MM.1S (cell line): ENCODE results near the gene CCDC121.

Experiments used
- DNase-seq: peaks from one replicate; pipeline ENCODE4 v3.0.0-alpha.2; 2015
- H2AFZ ChIP-seq: fragments of 300-600 bp; sonication (generic); 2 replicates; pipeline ENCODE4 v1.6.0; 2016; ENCODE audit warnings: antibody characterized with exemption, low read length
- H3F3A ChIP-seq: fragments of 300-600 bp; sonication (generic); 2 replicates; pipeline ENCODE4 v1.6.1; 2016; ENCODE audit warnings: mild to moderate bottlenecking, antibody characterized with exemption, low read length, moderate library complexity, mixed read lengths; ENCODE audit not compliant: insufficient read depth
- H3K27ac ChIP-seq: fragments of 300-600 bp; sonication (generic); 2 replicates; pipeline ENCODE4 v1.5.1; 2016; ENCODE audit warnings: mild to moderate bottlenecking, low read length
- H3K27me3 ChIP-seq: fragments of 300-600 bp; sonication (generic); replicated peaks from 2 replicates; pipeline ENCODE4 v1.6.0; 2016; ENCODE audit warnings: low read length; ENCODE audit not compliant: insufficient read depth
- H3K36me3 ChIP-seq: fragments of 300-600 bp; sonication (generic); replicated peaks from 2 replicates; pipeline ENCODE4 v1.6.1; 2016; ENCODE audit warnings: mild to moderate bottlenecking, low read length, mixed read lengths; ENCODE audit not compliant: insufficient read depth
- H3K4me1 ChIP-seq: fragments of 300-600 bp; sonication (generic); 2 replicates; pipeline ENCODE4 v1.6.1; 2016; ENCODE audit warnings: low read length, mixed read lengths
- H3K4me2 ChIP-seq: fragments of 300-600 bp; sonication (generic); 2 replicates; pipeline ENCODE4 v1.6.0; 2016; ENCODE audit warnings: low read depth, low read length
- H3K4me3 ChIP-seq: fragments of 300-600 bp; sonication (generic); 2 replicates; pipeline ENCODE4 v1.5.1; 2016; ENCODE audit warnings: low read length, mixed read lengths
- H3K79me2 ChIP-seq: fragments of 300-600 bp; sonication (generic); 2 replicates; pipeline ENCODE4 v1.6.1; 2016; ENCODE audit warnings: mixed run types, low read length, mixed read lengths
- H3K9ac ChIP-seq: fragments of 300-600 bp; sonication (generic); 2 replicates; pipeline ENCODE4 v1.6.1; 2016; ENCODE audit warnings: low read length, mixed read lengths
- H3K9me2 ChIP-seq: fragments of 300-600 bp; sonication (generic); replicated peaks from 2 replicates; pipeline ENCODE4 v1.6.1; 2016; ENCODE audit warnings: mild to moderate bottlenecking, low read length, mixed read lengths; ENCODE audit not compliant: insufficient read depth
- H3K9me3 ChIP-seq: fragments of 300-600 bp; sonication (generic); replicated peaks from 2 replicates; pipeline ENCODE4 v1.6.1; 2016; ENCODE audit warnings: mild to moderate bottlenecking, low read length, mixed read lengths; ENCODE audit not compliant: insufficient read depth
- H4K20me1 ChIP-seq: fragments of 300-600 bp; sonication (generic); 2 replicates; pipeline ENCODE4 v1.6.1; 2016; ENCODE audit warnings: mild to moderate bottlenecking, low read length, moderate library complexity, mixed read lengths; ENCODE audit not compliant: insufficient read depth
- EZH2 ChIP-seq: fragments of 300-600 bp; sonication (generic); optimal IDR thresholded peaks from 2 replicates; pipeline ENCODE3; 2017; ENCODE audit warnings: low read depth, mild to moderate bottlenecking, antibody characterized with exemption, low read length, mixed read lengths
- EZH2phosphoT487 ChIP-seq: fragments of 300-600 bp; sonication (generic); IDR thresholded peaks from 2 replicates; pipeline ENCODE4 v1.6.1; 2018; ENCODE audit warnings: antibody characterized with exemption, low read length
- TF ChIP-seq, protein P1 (sequence below): fragments of 300-600 bp; sonication (generic); IDR thresholded peaks from 2 replicates; pipeline ENCODE4 v1.5.1; 2016; ENCODE audit warnings: antibody characterized with exemption, low read length, mixed read lengths

CCDC121 gene

GRCh38 chr2:27667446-27667845 is 38.6 kb upstream of the CCDC121 start:
- Histone ChIP-seq H3K9ac (no peak overlapping the region), H3K27ac (no peak overlapping the region), H3K36me3 (no peaks in the 10 kb centered on the region; the same call in 1 of the 2 replicates), H3F3A (no peaks in the 10 kb centered on the region), H4K20me1 (no peaks in the 10 kb centered on the region), H3K79me2 (peaks cover 29% of the 10 kb centered on the region), H2AFZ (no peak overlapping the region), H3K4me1 (peaks cover 5% of the 10 kb centered on the region), H3K9me2 (no peaks in the 10 kb centered on the region), H3K4me2 (no peak overlapping the region), H3K9me3 (no peaks in the 10 kb centered on the region), H3K27me3 (no peaks in the 10 kb centered on the region), H3K4me3 (no peak overlapping the region)
- TF ChIP-seq, protein P1, sequence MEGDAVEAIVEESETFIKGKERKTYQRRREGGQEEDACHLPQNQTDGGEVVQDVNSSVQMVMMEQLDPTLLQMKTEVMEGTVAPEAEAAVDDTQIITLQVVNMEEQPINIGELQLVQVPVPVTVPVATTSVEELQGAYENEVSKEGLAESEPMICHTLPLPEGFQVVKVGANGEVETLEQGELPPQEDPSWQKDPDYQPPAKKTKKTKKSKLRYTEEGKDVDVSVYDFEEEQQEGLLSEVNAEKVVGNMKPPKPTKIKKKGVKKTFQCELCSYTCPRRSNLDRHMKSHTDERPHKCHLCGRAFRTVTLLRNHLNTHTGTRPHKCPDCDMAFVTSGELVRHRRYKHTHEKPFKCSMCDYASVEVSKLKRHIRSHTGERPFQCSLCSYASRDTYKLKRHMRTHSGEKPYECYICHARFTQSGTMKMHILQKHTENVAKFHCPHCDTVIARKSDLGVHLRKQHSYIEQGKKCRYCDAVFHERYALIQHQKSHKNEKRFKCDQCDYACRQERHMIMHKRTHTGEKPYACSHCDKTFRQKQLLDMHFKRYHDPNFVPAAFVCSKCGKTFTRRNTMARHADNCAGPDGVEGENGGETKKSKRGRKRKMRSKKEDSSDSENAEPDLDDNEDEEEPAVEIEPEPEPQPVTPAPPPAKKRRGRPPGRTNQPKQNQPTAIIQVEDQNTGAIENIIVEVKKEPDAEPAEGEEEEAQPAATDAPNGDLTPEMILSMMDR = no peak
- TF ChIP-seq EZH2 (no peak), EZH2phosphoT487 (no peak)
- DNase-seq = no peak

GRCh38 chr2:27664622-27665363 is 36.0 kb upstream of the CCDC121 start:
- Histone ChIP-seq H3K4me1 (peaks cover 9% of the 10 kb centered on the region), H3K9me2 (no peaks in the 10 kb centered on the region), H3K9me3 (no peaks in the 10 kb centered on the region), H3K79me2 (peaks cover 36% of the 10 kb centered on the region), H3K27me3 (no peaks in the 10 kb centered on the region), H3F3A (no peaks in the 10 kb centered on the region), H4K20me1 (no peaks in the 10 kb centered on the region), H2AFZ (peak overlapping the region; percentile 94), H3K27ac (no peak overlapping the region), H3K36me3 (peaks cover 5% of the 10 kb centered on the region), H3K9ac (peak overlapping the region; percentile 77; the same call in 1 of the 2 replicates), H3K4me3 (peak overlapping the region; percentile 83), H3K4me2 (peak overlapping the region; percentile 83)
- DNase-seq = peak; percentile 7
- TF ChIP-seq, protein P1 = no peak
- TF ChIP-seq EZH2phosphoT487 (no peak), EZH2 (no peak)

DNA sequence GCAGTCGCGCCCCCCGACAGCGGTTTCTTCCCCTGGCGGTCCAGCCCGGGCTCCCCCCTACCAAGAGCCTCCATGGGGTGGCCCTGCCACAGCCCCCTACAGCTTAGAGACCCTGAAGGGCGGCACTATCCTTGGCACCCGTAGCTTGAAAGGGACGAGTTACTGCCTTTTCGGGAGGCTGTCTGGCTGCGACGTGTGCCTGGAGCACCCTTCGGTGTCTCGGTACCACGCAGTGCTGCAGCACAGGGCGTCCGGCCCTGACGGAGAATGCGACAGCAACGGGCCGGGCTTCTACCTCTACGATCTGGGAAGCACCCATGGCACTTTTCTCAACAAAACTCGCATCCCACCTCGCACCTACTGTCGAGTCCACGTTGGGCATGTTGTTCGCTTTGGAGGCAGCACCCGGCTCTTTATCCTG is 35.4 kb upstream of the CCDC121 start:
- Histone ChIP-seq H3K36me3 (peaks cover 5% of the 10 kb centered on the region), H3K27ac (peak overlapping the region; percentile 73; the same call in 1 of the 2 replicates)

More for the DNA sequence above, 35.4 kb upstream of the CCDC121 start:
- H3K4me1 ChIP-seq = peaks cover 9% of the 10 kb centered on the region
- H2AFZ ChIP-seq = peak overlapping the region; percentile 94
- no peaks in the 10 kb centered on the region for H3K27me3 ChIP-seq
- no peaks in the 10 kb centered on the region for H4K20me1 ChIP-seq
- TF ChIP-seq, protein P1 = no peak
- TF ChIP-seq EZH2phosphoT487 = no peak
- H3K4me2 ChIP-seq = peak overlapping the region; percentile 83
- peaks cover 36% of the 10 kb centered on the region for H3K79me2 ChIP-seq
- no peaks in the 10 kb centered on the region for H3K9me2 ChIP-seq
- H3K9ac ChIP-seq = peak overlapping the region; percentile 77; the same call in 1 of the 2 replicates
- H3K9me3 ChIP-seq = no peaks in the 10 kb centered on the region
- peak; percentile 9 for DNase-seq
- peak overlapping the region; percentile 83 for H3K4me3 ChIP-seq
- no peaks in the 10 kb centered on the region for H3F3A ChIP-seq
